ENCODE results near the gene DDRGK1. TPM values are rescaled to one million over a fixed set of nuclear protein-coding genes. Genes with fewer than 3 reads are reported as not detected.
A peak's percentile ranks its signal among the peaks of the same experiment; 100 is the strongest.
"Not testable (repeated sequence)": the region's sequence is repeated elsewhere in the genome, so short reads cannot be mapped to it uniquely, and the experiment has no call there.

The DDRGK1 gene
- total RNA-seq, 1 donor from 2014 or later: 21.7 TPM

DNA sequence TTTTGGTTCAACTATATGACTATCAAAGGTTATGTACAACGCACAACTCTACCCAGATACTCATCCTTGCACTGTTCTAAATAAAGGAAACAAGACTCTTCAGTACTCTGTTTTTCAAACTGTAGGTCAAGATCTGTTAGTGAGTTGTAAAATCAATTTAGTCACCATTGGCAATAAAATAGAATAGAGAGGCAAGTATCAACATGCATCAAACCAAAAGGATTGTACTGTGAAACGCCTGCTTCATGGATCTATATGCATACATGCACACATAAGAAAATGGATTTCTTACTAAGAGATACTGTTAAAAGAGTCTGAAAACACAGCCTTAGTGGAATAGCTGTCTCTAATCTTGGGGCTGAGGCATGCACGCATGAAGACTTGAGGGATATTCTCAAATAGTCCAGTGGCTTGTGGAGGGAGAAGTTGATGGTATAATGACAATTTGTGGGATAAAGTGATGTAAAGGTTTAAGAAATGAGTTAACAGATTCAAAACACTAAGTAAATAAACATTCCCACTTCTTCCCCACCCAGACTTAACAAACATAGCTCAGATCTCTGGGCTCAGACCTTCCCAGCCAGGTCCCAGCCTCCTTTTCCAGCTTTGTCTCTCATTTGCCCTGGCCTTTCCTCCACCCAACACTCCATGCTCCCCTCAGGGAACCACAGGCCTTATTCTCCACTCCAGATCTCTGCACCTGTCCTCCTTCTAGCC, 20.4 kb downstream of the DDRGK1 start:
- DNase-seq (ENCODE audit: low read depth in 2 of 2): no peak

DNA sequence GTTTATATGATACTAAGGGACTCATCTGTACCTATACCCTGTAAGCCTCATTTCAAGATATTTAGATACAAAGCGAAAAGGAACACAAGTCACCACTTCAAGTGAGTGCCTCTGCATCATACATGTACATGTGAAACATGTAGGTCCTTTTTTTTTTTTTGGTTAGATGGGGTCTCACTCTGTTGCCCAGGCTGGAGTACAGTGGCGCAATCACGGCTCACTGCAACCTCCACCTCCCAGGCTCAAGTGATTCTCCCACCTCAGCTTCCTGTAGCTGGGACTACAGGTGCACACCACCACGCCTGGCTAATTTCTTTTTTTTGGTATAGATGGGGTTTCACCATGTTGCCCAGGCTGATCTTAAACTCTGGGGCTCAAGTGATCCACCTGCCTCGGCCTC, 22.1 kb downstream of the DDRGK1 start:
- DNase-seq (ENCODE audit: low read depth in 2 of 2): not testable (repeated sequence)

DNA sequence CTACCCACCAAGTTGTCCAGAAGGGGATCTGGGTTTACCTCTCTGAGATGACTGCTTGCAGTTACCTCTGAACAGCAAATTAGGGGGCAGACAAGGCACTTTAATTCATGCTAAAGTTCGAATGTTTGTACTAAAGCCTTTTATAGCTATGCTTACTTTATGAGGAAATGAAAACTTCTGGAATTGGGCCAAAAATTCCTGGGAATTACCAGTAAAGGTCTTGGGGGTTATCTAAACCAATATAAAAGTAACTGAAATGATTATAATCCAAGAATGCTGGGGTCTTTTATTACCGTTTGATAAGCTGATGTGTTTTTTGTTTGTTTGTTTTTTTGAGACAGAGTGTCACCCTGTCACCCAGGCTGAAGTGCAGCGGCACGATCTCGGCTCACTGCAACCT, 23.2 kb downstream of the DDRGK1 start:
- DNase-seq (ENCODE audit: low read depth in 2 of 2): peak; percentile 40 to 73

DNA sequence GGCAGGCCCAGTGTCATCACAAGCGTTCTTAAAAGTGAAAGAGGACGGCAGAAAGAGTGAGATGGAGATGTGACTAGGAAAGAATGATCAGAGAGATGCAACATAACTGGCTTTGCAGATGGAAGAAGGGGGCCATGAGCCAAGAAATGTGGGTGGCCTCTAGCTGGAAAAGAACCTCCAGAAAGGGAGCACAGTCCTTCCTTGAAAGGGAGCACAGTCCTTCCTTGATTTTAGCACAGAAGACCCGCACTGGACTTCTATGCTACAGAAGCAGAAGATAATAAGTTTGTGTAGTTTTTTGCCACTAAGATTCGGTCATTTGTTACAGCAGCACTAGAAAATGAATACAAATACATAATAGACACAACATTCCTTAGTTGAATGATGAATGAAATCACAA, 24.2 kb downstream of the DDRGK1 start:
- DNase-seq (ENCODE audit: low read depth in 2 of 2): no peak

DNA sequence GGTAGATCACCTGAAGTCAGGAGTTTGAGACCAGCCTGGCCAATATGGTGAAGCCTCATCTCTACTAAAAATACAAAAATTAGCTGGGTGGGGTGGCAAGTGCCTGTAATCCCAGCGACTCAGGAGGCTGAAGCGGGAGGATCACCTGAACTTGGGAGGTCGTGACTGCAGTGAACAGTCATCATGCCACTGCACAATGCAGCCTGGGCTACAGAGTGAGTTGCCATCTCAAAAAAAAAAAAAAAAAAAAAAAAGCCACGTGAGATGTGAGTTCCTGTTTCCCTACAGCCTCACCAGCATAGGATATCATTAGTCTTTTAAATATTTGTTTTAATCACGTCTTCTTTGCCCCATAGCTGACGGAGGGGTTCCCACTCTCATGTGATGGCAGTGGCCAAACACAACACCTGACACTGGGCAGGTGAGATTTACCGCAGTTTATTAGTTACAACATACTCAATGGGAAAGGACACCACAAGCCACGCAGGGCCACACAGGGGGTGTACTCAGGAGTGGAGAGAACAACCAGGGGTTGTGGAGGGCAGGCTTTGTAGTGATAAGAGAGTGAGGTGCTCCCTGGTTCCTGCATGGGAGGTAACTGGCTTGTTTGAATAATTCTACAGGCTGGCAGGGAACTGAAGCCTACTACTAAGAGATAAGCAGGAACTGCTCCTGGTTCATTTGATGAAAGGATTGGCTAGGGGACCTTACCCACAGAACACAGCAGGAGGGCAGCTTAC, 26.6 kb downstream of the DDRGK1 start:
- no peak for DNase-seq (ENCODE audit: low read depth in 2 of 2)

DNA sequence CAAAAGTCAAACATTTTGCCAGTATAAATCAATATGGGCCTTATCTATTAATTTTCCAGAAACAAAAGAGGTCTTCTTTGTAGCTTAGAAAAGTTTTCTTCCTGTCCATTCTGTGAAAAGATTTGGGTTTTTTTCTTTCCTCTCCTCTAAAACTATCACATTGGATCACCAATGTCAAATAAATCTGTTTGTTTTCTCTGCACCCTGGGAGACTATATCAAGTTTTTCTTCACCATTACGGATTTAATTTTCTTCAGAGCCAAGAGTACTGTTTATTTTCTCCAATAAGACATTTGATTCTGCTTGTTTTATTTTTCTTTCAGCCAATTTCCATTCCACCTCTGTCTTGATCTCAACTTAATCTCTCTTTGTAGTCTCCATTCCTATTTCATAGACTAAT, 29.2 kb downstream of the DDRGK1 start:
- DNase-seq (ENCODE audit: low read depth in 2 of 2): no peak

DNA sequence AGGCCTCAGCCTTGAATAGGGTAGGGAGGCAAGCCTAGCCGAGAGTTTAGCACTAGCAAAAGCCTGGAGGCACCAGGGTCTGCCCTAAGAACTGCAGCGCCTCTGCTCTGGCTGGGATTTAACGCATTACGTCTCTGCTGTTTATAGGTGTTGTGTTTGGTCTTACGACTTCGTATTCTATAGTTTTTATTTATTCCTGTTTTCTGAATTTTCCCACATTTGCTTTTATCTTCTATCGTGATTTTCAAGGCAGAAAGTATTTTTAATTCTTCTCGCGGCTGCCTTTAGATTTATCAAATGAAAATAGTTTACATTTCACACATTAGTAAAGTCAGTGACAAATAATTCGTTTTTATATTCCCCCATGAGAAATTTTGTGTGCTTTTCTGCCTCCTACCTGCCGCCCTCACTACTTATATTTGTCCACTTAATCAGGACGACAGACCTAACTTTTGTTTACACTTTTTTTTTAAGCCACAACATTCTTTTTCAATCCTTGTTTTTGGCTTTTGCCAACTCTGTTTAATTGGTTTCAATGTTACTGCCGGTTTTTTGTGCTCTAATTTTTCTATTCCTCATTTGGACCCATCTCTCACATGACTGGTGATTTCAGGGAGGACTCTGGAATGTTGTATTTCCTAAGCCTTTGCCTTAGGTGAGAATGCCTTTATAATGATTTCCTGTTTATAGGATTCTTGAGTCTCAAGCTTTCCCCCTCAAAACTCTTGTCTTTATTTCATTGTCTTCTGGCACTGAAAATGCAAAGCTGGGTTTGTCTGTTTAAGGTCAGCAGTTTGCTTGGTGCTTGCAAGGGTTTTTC, 29.8 kb downstream of the DDRGK1 start:
- peak in 1 of 2 donors; percentile 12 for DNase-seq (ENCODE audit: low read depth in 2 of 2)

DNA sequence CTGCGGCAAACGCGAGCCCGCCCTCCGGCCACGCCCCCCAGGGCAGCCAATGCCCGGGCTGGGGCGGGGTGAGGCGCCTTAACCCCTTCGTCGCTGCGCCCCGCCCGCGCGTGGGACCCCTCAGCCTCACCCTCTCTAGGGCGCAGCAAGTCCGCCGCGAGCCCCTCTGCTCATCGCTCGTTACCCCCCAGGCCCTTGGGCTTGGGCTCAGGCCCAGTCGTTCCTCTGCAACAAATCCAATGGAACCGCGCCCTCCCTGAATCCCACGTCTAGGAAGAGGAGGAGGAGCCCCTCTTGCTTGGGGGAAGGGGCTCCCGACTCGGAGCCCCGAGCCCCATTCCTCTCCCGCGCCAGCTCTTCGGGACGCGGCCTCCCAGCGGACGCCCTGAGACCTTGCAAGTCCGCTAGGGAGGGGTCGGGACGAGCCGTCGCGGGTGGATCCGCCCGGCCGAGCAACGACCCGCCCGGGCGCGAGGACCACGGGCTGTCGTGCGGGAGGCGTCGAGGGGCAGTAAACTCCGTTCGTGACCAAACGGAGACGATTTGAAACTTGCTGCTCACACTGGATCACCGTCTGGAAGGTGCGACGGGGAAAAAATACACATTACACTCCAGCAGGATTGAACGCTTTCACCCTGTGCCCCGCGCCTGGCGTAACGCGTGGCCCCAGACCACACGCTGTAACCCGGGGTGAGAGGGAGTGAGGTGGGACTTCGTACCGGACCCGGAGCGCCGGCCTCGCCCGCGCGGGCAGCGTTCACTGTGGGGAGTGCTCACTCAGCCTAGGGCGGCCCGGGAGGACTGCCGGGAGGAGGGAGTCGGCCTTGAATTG, 30.7 kb downstream of the DDRGK1 start:
- DNase-seq (ENCODE audit: low read depth in 2 of 2): peak; percentile 40 to 85

DNA sequence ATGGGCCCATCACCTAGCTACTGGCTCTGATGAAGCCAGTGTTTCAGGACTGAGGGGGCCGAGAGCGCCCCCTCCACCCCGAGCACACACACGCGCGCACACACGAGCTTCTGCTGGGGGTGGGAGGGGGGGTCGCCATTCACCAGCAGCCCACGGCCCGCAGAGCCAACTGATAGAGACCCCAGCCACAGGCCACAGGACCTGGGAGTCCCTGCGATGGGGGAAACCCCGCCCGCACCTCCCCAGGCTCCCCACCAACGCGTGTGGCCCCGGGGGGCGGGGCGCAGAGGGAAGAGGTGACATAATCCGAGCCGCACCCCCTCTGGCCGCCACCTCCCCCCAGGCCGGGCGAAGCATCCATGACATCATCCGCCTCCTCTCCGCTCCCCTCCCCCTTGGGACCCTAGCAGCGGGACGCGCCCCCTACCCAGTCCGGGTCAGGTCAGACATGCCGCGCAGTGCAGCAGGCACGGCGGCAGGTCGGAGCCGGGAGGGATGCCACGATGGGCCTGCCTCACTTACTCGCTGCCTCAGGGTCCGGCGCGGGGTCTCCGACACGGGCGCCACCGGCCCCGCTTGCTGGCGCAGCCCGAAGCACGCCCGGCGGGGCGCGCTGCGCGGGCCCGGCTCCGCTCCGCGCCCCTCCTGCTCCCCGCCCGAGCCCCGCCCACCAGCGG, 31.4 kb downstream of the DDRGK1 start, which contains the start of gene LZTS3:
Gene LZTS3 (minus strand): TSS at position 617 of the 677 bp plus-strand sequence. CDS start 6,386 bp downstream, outside the sequence.
- peak in 1 of 2 donors; percentile 69 for DNase-seq (ENCODE audit: low read depth in 2 of 2)

DNA sequence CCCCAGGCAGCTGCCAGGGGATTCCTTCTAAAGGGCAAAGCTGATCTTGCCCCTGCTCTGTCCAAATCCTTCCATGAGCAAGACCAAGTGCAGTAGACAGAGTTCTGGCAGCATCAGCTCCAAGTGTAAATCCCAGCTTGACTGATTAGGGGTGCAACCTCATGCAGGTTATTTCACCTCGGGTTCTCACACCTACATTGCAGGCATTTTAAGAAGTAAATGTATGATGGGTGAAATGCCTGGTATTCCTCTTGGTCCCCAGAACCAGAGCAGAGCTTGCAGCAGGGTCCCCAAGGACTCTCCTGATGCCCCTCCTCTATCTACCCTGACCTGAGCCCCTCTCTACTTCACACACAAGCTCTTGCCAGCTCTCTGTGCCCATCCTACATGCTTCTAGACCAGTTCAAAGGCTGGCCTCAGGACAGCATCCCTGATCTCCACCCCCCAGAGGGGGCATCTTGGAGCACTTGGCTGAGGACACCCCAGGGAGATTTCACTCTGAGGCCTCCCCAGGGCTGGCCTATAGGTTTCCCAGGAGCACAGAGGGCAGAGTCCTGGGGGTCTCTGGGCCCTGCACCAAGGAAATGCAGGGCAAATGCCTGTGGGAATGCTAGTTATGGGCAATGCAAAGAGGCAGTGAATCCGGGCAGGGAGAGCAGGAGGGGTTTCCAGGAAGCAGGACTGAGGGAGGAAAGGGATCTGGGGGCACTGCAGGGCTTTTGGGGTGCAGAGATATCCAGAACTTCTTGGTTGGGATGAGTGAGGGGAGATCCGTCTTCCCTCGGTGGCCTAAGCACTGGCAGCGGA, 32.2 kb downstream of the DDRGK1 start:
- DNase-seq (ENCODE audit: low read depth in 2 of 2): no peak

DNA sequence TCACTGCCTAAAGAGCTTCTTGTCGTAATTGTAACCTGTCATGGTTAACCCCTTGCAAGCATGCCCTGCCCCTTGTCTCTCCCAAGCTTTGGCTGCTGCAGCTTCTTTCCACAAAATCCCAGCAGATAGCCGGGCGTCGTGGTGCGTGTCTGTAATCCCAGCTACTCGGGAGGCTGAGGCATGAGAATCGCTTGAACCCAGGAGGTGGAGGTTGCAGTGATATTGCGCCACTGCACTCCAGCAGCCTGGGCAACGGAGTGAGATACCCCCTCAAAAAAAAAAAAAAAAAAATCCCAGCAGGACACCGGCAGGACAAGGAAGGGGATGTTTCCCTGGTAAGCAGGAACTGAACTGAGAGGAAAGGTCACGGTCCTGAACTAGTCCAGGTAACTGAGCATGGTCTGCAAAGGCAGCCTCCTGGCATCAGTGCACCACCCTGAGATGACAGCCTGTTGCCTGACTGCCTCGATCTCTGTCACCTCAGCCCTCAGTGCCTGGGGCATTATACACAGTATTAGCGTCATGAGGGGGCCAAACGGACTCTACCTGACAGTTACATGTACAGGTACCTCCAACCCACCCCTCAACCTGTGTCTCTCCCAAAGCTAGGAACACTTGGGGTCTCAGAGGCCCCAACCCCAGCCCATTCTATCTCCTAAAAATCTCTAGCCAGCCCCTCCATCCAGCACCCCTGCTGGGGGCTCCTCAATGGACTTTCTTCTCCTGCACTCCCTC, 32.9 kb downstream of the DDRGK1 start:
- DNase-seq (ENCODE audit: low read depth in 2 of 2): no peak

DNA sequence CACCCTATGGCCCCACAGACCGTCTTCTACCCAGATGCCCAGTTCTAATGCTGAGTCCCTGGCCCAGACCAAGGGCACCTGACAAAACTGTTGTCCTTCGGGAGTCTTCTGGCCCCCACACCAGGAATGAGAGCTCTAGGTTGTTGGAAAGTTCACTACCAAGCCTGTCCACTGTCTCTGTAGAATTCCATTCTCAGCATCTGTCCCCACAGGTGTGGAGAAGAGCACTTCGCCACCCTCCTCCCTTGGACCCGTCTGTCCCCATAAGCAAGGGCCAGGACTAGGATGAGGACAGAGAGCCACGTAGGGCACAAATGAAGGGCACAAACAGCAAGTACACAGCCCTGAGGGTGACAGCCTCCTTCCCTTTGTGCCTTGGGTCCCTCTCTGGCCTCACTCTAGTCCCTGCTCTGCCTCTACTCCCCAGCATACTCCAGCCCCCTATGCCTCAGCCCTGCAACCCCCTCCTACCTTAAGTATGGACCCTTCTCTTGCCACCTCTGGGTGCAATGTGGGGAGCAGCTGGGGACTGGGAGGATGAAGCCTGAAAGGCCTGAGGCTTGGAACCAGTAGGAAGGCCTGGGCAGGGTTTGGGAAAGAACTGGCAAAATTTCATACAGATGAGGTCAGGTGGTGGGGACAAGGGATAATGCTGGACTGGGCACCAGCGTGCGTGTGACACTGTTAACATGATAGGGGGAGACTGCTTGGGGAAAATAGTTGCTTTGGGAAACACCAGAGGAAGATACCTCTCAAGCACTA, 35.5 kb downstream of the DDRGK1 start:
- no peak for DNase-seq (ENCODE audit: low read depth in 2 of 2)

DNA sequence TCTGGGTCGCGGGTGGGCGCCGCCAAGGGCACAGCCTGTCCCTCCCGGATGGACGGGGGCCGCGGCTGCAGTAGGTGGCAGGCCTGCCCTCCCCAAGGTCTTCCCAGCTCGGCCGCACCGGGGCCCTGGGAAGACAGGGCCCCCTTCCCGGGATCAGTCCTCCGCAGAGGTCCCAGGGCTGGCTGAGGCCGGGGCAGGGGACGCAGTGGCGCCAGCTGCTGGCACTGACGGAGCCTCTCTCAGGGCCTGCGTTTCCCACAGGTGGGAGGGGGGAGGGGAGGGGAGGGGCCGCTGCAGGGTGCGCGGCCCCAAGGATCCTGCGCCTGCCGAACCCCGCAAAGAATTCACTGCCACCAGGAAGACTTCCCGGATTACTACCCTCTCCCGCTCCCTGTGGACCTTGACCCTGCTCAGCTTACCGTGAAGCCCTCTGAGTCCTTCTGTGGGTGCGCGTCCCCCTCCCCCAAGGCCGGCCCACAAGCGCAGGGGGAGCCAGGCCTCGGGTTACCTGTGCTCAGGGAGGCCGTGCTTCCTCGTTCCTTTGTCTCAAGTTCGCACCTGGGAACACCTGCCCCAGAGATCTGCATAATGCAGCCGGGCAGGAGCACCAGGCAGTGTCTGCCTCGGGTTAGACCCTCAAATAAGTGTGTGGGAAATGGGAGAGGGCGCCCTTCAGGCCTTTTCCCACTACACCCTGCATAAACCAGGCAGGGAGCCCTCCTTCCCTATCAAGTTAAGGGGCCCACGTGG, 36.2 kb downstream of the DDRGK1 start:
- DNase-seq (ENCODE audit: low read depth in 2 of 2): no peak

DNA sequence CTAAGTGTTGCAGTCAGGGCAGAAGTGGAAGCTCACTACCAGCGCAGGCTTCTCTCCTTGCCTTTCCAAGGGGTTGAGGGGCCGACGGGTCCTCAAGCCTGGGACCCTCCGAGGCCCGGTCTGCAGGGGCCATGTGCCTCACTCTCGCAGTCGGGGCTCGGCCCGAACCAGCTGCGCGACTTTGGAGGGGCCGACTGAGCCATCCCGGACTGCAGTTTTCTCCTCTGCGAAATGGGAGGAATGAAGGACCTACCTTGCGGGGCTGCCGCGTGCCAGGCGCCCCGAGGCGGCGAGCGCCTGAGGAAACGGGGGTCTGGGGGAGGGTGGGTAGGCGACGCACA, 36.8 kb downstream of the DDRGK1 start:
- DNase-seq (ENCODE audit: low read depth in 2 of 2): no peak

DNA sequence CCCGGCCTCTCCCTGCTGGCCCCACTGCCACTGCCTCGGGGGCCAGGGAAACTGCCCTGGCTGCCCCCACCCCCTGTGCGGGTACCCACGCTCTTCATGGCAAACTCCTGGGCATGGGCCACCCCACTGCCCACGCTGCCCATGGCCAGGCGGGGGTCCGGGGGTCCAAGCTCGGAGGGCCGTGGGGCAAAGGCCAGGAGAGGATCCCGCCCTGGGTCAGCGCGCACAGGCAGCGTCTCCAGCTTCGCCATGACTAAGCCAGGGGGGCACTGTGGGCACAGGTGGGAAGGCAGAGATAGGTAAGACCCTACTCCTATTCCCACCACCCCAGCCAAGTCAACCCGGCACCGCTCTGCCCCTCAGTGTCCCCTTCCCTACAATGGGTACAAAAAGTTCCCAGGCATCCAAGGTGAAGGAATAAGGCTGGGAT, 37.6 kb downstream of the DDRGK1 start:
- no peak for DNase-seq (ENCODE audit: low read depth in 2 of 2)

DNA sequence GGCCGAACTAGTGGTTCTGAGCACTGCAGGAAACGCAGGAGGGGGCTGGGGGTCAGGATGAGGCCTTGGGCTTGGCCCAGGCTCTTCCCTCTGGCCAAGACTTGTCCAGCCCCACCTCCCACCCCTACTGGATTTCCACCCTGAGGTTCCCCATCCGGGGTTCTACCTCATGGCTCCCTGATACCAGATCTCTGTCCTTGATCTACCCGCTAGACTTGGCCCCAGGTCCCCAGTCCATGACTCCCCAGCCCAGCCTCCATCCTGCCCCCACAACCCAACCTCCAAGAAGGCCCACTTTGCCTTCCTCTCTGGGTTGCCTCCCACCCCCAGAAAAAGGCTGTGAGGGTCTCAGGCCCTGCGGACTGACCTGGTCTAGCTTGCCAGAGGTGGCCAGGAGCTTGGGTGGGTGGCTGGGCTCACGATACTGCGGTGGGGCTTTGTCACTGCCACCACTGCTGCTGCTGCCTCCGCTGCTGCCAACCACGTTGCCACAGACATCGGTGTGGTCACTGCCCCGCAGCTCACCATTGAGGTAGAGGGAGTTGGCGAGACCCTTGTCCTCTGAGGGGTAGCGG, 38.1 kb downstream of the DDRGK1 start:
- no peak for DNase-seq (ENCODE audit: low read depth in 2 of 2)

Data from dermis microvascular lymphatic vessel endothelial cell (primary cell).